ENCODE data around the gene PLXDC1. TPM values are rescaled to one million over a fixed set of nuclear protein-coding genes. Genes with fewer than 3 reads are reported as not detected.

Gene PLXDC1
- total RNA-seq, 1 donor from 2014 or later = 37.4 TPM

GRCh38 chr17:39186481-39187002 lies 35.1 kb upstream of the PLXDC1 start:
- no peaks in the 10 kb centered on the region for H3K27me3 Mint-ChIP-seq (ENCODE audit: low read depth)
- DNase-seq (ENCODE audit: low spot score) = no peak
- peaks cover 24% of the 10 kb centered on the region for H3K36me3 Mint-ChIP-seq (ENCODE audit: low read depth)
- H3K4me3 Mint-ChIP-seq (ENCODE audit: unreplicated experiment) = no peak overlapping the region
- no peak overlapping the region for H3K27ac Mint-ChIP-seq (ENCODE audit: unreplicated experiment)
- no peaks in the 10 kb centered on the region for H3K4me1 Mint-ChIP-seq (ENCODE audit: low read depth)
- H3K9me3 Mint-ChIP-seq (ENCODE audit: low read depth) = no peaks in the 10 kb centered on the region
- TF ChIP-seq, protein P1, sequence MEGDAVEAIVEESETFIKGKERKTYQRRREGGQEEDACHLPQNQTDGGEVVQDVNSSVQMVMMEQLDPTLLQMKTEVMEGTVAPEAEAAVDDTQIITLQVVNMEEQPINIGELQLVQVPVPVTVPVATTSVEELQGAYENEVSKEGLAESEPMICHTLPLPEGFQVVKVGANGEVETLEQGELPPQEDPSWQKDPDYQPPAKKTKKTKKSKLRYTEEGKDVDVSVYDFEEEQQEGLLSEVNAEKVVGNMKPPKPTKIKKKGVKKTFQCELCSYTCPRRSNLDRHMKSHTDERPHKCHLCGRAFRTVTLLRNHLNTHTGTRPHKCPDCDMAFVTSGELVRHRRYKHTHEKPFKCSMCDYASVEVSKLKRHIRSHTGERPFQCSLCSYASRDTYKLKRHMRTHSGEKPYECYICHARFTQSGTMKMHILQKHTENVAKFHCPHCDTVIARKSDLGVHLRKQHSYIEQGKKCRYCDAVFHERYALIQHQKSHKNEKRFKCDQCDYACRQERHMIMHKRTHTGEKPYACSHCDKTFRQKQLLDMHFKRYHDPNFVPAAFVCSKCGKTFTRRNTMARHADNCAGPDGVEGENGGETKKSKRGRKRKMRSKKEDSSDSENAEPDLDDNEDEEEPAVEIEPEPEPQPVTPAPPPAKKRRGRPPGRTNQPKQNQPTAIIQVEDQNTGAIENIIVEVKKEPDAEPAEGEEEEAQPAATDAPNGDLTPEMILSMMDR (IDR thresholded peaks at IDR 0.05) = no peak

DNA sequence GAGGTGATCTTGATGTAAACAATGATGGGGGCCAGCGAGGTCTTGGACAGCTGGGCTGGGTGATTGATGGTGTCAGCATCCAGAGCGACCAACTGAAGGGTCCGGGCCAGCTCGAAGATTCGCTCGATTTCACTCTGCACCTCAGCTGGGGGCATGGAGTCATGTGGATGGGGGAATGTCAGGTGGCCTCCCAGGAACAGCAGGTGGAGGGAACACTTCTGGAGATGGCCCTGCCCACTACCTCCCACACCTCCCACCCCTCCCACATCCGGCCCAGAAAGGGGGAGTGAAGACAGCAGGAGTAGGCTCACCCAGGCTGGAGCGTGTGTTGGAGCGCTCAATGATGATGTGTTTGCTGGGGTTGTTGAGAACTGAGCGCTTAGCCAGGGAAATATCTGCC lies 32.3 kb upstream of the PLXDC1 start:
- Mint-ChIP-seq H3K4me1 (ENCODE audit: low read depth) (peaks cover under 1% of the 10 kb centered on the region), H3K36me3 (ENCODE audit: low read depth) (peaks cover 29% of the 10 kb centered on the region), H3K9me3 (ENCODE audit: low read depth) (no peaks in the 10 kb centered on the region), H3K27ac (ENCODE audit: unreplicated experiment) (peak overlapping the region; percentile 54), H3K27me3 (ENCODE audit: low read depth) (no peaks in the 10 kb centered on the region), H3K4me3 (ENCODE audit: unreplicated experiment) (no peak overlapping the region)
- TF ChIP-seq, protein P1 (IDR thresholded peaks at IDR 0.05) = no peak
- no peak for DNase-seq (ENCODE audit: low spot score)

DNA sequence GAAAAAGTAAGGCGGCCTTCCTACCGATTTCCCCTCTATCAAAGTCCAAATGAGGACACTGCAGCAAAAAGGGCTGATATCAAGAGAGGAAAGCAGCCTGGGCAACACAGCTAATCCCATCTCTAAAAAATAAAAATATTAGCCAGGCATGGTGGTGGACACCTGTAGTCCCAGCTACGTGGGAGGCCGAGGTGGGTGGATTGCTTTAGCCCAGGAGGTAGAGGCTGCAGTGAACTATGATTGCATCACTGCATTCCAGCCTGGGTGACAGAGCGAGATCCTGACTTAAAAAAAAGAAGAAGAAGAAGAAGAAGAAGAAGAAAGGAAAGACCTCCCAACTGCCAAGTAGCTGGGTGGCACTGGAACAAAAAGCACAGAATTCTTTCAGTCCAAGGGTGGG lies 31.6 kb upstream of the PLXDC1 start:
- TF ChIP-seq, protein P1 (IDR thresholded peaks at IDR 0.05) = no peak
- no peaks in the 10 kb centered on the region for H3K9me3 Mint-ChIP-seq (ENCODE audit: low read depth)
- no peak for DNase-seq (ENCODE audit: low spot score)
- no peaks in the 10 kb centered on the region for H3K27me3 Mint-ChIP-seq (ENCODE audit: low read depth)
- H3K27ac Mint-ChIP-seq (ENCODE audit: unreplicated experiment) = peak overlapping the region; percentile 68
- H3K36me3 Mint-ChIP-seq (ENCODE audit: low read depth) = peaks cover 29% of the 10 kb centered on the region
- H3K4me1 Mint-ChIP-seq (ENCODE audit: low read depth) = peaks cover 5% of the 10 kb centered on the region
- no peak overlapping the region for H3K4me3 Mint-ChIP-seq (ENCODE audit: unreplicated experiment)

DNA sequence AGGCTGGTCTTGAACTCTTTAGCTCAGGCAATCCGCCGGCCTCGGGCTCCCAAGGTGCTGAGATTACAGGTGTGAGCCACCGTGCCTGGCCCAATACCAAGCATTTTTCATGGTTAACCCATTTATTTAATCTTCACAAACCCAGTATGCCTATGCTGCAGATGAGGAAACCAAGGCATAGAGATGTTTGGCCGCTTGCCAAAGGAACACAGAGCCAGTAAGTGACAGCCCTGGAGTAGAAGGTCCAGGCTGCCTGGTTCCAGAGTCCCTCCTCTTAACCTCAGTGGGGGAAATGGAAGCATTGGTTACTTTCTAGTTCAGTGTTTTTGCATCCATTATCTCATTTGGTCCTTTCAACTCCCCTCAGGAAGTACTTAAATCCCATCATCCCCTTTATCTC lies 29.9 kb upstream of the PLXDC1 start:
- TF ChIP-seq, protein P1 (IDR thresholded peaks at IDR 0.05) = no peak
- Mint-ChIP-seq H3K4me3 (ENCODE audit: unreplicated experiment) (no peak overlapping the region), H3K9me3 (ENCODE audit: low read depth) (no peaks in the 10 kb centered on the region), H3K27me3 (ENCODE audit: low read depth) (no peaks in the 10 kb centered on the region), H3K36me3 (ENCODE audit: low read depth) (peaks cover 42% of the 10 kb centered on the region), H3K27ac (ENCODE audit: unreplicated experiment) (no peak overlapping the region), H3K4me1 (ENCODE audit: low read depth) (peaks cover 5% of the 10 kb centered on the region)
- no peak for DNase-seq (ENCODE audit: low spot score)

DNA sequence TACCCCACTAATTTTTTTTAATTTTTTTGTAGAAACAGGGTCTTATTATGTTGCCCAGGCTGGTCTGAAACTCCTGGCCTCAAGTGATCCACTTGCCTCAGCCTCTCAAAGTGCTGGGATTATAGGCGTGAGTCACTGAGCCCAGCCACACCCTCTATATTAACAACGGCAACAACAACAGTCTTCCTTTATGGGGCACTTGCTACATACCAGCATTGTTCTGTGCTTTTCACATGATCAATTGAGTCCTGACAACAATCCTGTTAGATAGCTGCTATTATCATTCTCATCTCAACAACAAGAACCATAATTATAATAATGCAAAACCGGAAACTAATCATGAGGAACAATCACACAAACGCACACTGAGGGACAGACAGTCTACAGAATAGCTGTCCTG lies 27.1 kb upstream of the PLXDC1 start:
- Mint-ChIP-seq H3K36me3 (ENCODE audit: low read depth) (peaks cover 38% of the 10 kb centered on the region), H3K4me3 (ENCODE audit: unreplicated experiment) (no peak overlapping the region), H3K27me3 (ENCODE audit: low read depth) (no peaks in the 10 kb centered on the region), H3K27ac (ENCODE audit: unreplicated experiment) (no peak overlapping the region), H3K4me1 (ENCODE audit: low read depth) (peaks cover 5% of the 10 kb centered on the region), H3K9me3 (ENCODE audit: low read depth) (no peaks in the 10 kb centered on the region)
- DNase-seq (ENCODE audit: low spot score) = no peak
- TF ChIP-seq, protein P1 (IDR thresholded peaks at IDR 0.05) = no peak

Measured in chondrocyte (in vitro differentiated cells).